SU-DHL-6 (cell line): ENCODE measurements around the gene NIN.

Experiments
- CTCF ChIP-seq: fragments of 200-600 bp; sonication (generic); IDR thresholded peaks from one replicate; pipeline ENCODE4 v1.5.1; 2017; ENCODE audit warnings: antibody characterized with exemption, mild to moderate bottlenecking, low read length, moderate library complexity; ENCODE audit not compliant: insufficient read depth, poor library complexity, severe bottlenecking
- EZH2phosphoT487 ChIP-seq: fragments of 200-600 bp; sonication (generic), shearing (Covaris generic); conservative IDR thresholded peaks from 2 replicates; pipeline ENCODE4 v1.6.1; 2018; ENCODE audit warnings: mild to moderate bottlenecking, antibody characterized with exemption, low read length, moderate library complexity, mixed read lengths

GRCh38 chr14:50814161-50814560, 16.8 kb downstream of the NIN start:
- TF ChIP-seq CTCF, result no peak
- TF ChIP-seq EZH2phosphoT487, result no peak
